ENCODE data around the gene BTBD8. TPM values are rescaled to one million over a fixed set of nuclear protein-coding genes. Genes with fewer than 3 reads are reported as not detected.

BTBD8 gene
- total and polyA plus RNA-seq, 9 of the 15 experiments (the other 6 are each of a cell fraction or from before 2014, with no cell fraction given): 0.46 to 2.3 (median 1.2) TPM

DNA sequence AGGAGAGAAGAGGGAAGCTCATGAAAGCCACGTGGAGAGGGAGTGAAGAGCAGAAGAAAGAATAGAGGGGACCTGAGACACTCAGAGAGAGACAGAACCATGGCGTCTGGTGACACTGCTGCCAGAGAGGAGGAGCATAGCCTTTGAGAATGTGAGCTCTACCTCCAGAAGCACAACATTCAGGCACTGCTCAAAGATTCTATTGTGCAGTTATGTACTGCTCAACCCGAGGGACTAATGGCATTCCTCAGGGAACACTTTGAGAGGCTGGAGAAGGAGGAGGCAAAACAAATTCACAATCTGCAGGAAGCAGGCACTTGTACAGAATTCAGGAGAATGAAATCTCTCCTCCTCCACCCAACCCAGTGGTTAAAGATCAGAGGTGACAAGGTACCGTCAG is 45.1 kb downstream of the BTBD8 start:
- no peak overlapping the region for H3K27ac ChIP-seq (ENCODE audit: extremely low read depth, low read depth, low read length)
- H3K79me2 ChIP-seq (ENCODE audit: control insufficient read depth, insufficient read depth, low read length): no peaks in the 10 kb centered on the region
- H3K4me2 ChIP-seq (ENCODE audit: insufficient read depth, low read length): no peak overlapping the region
- H3K36me3 ChIP-seq (ENCODE audit: control insufficient read depth, insufficient read depth, low read length): no peaks in the 10 kb centered on the region
- BruUV-seq (replicated peaks): no TSS peak
- no peaks in the 10 kb centered on the region; a peak in 1 of 5 replicates for H3K4me1 ChIP-seq (replicated peaks in 1 of 2; ENCODE audit: control insufficient read depth in 2 of 2, insufficient read depth in 2 of 2, low read length in 2 of 2)
- WGBS (ENCODE audit: insufficient coverage, low coverage, missing lambda C conversion rate): 0% methylated on average over 4 of the region's 4 CpGs
- no peaks in the 10 kb centered on the region for H3K9me1 ChIP-seq (ENCODE audit: control insufficient read depth, insufficient read depth, low read length)
- no peak for DNase-seq (ENCODE audit: extremely low read depth in 1 of 4, low spot score in 3 of 4)
- H3K9me3 ChIP-seq (replicated peaks; ENCODE audit: control insufficient read depth, insufficient read depth, low read depth, low read length): no peaks in the 10 kb centered on the region
- no peaks in the 10 kb centered on the region for H4K20me1 ChIP-seq (replicated peaks; ENCODE audit: control insufficient read depth, insufficient read depth, low read length)
- ATAC-seq: no peak
- H3K4me3 ChIP-seq: no peak overlapping the region
- in situ Hi-C loops (cut with MboI) (no loop called here), intact Hi-C loops (cut with micrococcal nuclease) (no loop called here)
- no peak for TF ChIP-seq GATAD2B (IDR thresholded peaks at IDR 0.05; ENCODE audit: borderline replicate concordance)
- TF ChIP-seq JUN (IDR thresholded peaks at IDR 0.05; ENCODE audit: borderline replicate concordance, low read depth, low read length): no peak
- no peak for TF ChIP-seq JUN (CRISPR knock-in tag; IDR thresholded peaks at IDR 0.05; ENCODE audit: borderline replicate concordance)
- TF ChIP-seq SMAD3 (CRISPR knock-in tag; conservative IDR thresholded peaks at IDR 0.05): no peak
- no peak for TF ChIP-seq CHCHD3 (CRISPR knock-in tag; IDR thresholded peaks at IDR 0.05)
- no peak for TF ChIP-seq CBX1 (IDR thresholded peaks at IDR 0.05; ENCODE audit: low read depth)
- no peak for TF ChIP-seq LEF1 (IDR thresholded peaks at IDR 0.05)
- TF ChIP-seq SMAD2 (IDR thresholded peaks at IDR 0.05; ENCODE audit: low read depth, low read length): no peak
- no peak for TF ChIP-seq NR0B1 (IDR thresholded peaks at IDR 0.05; ENCODE audit: partially characterized antibody)
- no peak for TF ChIP-seq BCL6 (CRISPR knock-in tag; IDR thresholded peaks at IDR 0.05)
- TF ChIP-seq ZNF395 (CRISPR knock-in tag; IDR thresholded peaks at IDR 0.05): no peak
- TF ChIP-seq GABPA (tag; conservative IDR thresholded peaks at IDR 0.05; ENCODE audit: low read depth): no peak
- no peak for TF ChIP-seq MYNN (IDR thresholded peaks at IDR 0.05)
- TF ChIP-seq MYNN (CRISPR knock-in tag; IDR thresholded peaks at IDR 0.05): no peak
- TF ChIP-seq CHD4 (IDR thresholded peaks at IDR 0.05; ENCODE audit: insufficient read depth, insufficient replicate concordance, low read depth, low read length, poor library complexity, severe bottlenecking): no peak
- TF ChIP-seq NCOA6 (IDR thresholded peaks at IDR 0.05): no peak
- TF ChIP-seq E2F1 (CRISPR knock-in tag; IDR thresholded peaks at IDR 0.05): no peak
- no peak overlapping the region for H3K9ac ChIP-seq (ENCODE audit: insufficient read depth in 1 of 2, low read depth in 2 of 2, low read length in 2 of 2)
- H3K27me3 ChIP-seq (ENCODE audit: control insufficient read depth in 2 of 2, insufficient read depth in 2 of 2, low read length in 2 of 2): no peaks in the 10 kb centered on the region
- no peak for FAIRE-seq
- POLR2A ChIA-PET: no interaction called here
- CTCF ChIA-PET (ENCODE audit: low intra/inter-chr PET ratio): no interaction called here
- H2AFZ ChIP-seq (ENCODE audit: low read depth, low read length): no peak overlapping the region

Measured in K562 (cell line).